HepG2 (cell line): ENCODE results near the gene ACAN. TPM values are rescaled to one million over a fixed set of nuclear protein-coding genes. Genes with fewer than 3 reads are reported as not detected.

Experiments used
- ATAC-seq: fragments of 200-7000 bp; cut with Tn5 transposase; 3 replicates; pipeline ENCODE4 v1.9.1; 2020; ENCODE audit warnings: mild to moderate bottlenecking, moderate library complexity
- BruUV-seq: library from RNA; stranded (reverse); fragments of 400-500 nt; replicated peaks from 2 replicates; lab custom pipeline; 2021; lab: Mats Ljungman, UMichigan
- CTCF ChIA-PET: fragments of 300-600 bp; formaldehyde crosslinking; extraction: SDS; loops from one replicate; lab custom pipeline; 2021; ENCODE audit warnings: low total read pairs, inconsistent platforms, low intra/inter-chr PET ratio; lab: Yijun Ruan, JAX
- POLR2A ChIA-PET: fragments of 350-600 bp; sonication (Branson Sonifier 250); formaldehyde crosslinking; loops from one replicate; lab custom pipeline; 2020; ENCODE audit warnings: antibody characterized with exemption, inconsistent platforms; lab: Yijun Ruan, JAX
- DNase-seq: peaks from one replicate; pipeline ENCODE4 v3.0.0-alpha.2; 2015; ENCODE audit warnings: low spot score
- FAIRE-seq: peaks from 3 replicates; lab custom pipeline; 2011; peaks lifted over from hg19 to GRCh38; lab: Jason Lieb, UNC
- H2AFZ ChIP-seq: one replicate; pipeline ENCODE4 v1.6.1; 2011; ENCODE audit warnings: low read length, inconsistent platforms
- H3K27ac ChIP-seq: fragments of 300-600 bp; 3 replicates; pipeline ENCODE4 v1.8.0; 2011; ENCODE audit warnings: mixed run types, mild to moderate bottlenecking, mixed read lengths, low read length, inconsistent platforms; ENCODE audit not compliant: insufficient read depth; ENCODE audit errors: extremely low read length
- H3K27me3 ChIP-seq, 2 experiments: fragments of 200-600 bp in 1 of 2; 2 replicates in 1 of 2; 3 replicates in 1 of 2; pipeline versions ENCODE4 v1.6.0 to v1.8.0; 2011; ENCODE audit warnings: low read length in 2 of 2, mild to moderate bottlenecking in 2 of 2, moderate library complexity in 2 of 2, inconsistent platforms in 1 of 2; ENCODE audit not compliant: insufficient read depth in 2 of 2, control insufficient read depth in 1 of 2
- H3K36me3 ChIP-seq, 2 experiments: fragments of 200-600 bp in 1 of 2; replicated peaks in 1 of 2; 2 replicates in 1 of 2; 3 replicates in 1 of 2; pipeline versions ENCODE4 v1.5.1 to v1.8.0; 2011; ENCODE audit warnings: low read length in 2 of 2, inconsistent platforms in 1 of 2; ENCODE audit not compliant: insufficient read depth in 2 of 2, control insufficient read depth in 1 of 2
- H3K4me1 ChIP-seq: 2 replicates; pipeline ENCODE4 v1.5.1; 2012; ENCODE audit warnings: low read length, inconsistent platforms; ENCODE audit not compliant: insufficient read depth
- H3K4me2 ChIP-seq: 2 replicates; pipeline ENCODE4 v1.6.0; 2011; ENCODE audit warnings: low read depth, low read length, inconsistent platforms
- H3K4me3 ChIP-seq, 3 experiments: fragments of 200-600 bp in 1 of 3; sonication (generic), shearing (Covaris generic) in 1 of 3; replicated peaks in 1 of 3; 2 replicates each; pipeline ENCODE4 v1.5.1; 2011 to 2016; ENCODE audit warnings: low read length in 3 of 3, inconsistent platforms in 2 of 3, low read depth in 2 of 3, mild to moderate bottlenecking in 2 of 3, control low read depth in 1 of 3, mixed read lengths in 1 of 3; ENCODE audit not compliant: insufficient read depth in 1 of 3
- H3K79me2 ChIP-seq: one replicate; pipeline ENCODE4 v1.6.1; 2011; ENCODE audit warnings: low read length, inconsistent platforms; ENCODE audit not compliant: insufficient read depth
- H3K9ac ChIP-seq: 2 replicates; pipeline ENCODE4 v1.6.0; 2011; ENCODE audit warnings: mild to moderate bottlenecking, low read depth, low read length, inconsistent platforms; ENCODE audit not compliant: insufficient read depth
- H3K9me3 ChIP-seq: 2 replicates; pipeline ENCODE4 v1.5.1; 2012; ENCODE audit warnings: mild to moderate bottlenecking, low read length
- H4K20me1 ChIP-seq: 2 replicates; pipeline ENCODE4 v1.6.0; 2011; ENCODE audit warnings: inconsistent platforms, mild to moderate bottlenecking, low read length, moderate library complexity; ENCODE audit not compliant: insufficient read depth
- FOXK1 ChIP-seq: sonication (generic); formaldehyde crosslinking; IDR thresholded peaks from 2 replicates; pipeline ENCODE4 v1.4.0; 2020; ENCODE audit warnings: low read depth, missing genetic modification reagents, borderline replicate concordance
- IRX3 ChIP-seq: sonication (generic); formaldehyde crosslinking; IDR thresholded peaks from 2 replicates; pipeline ENCODE4 v1.8.1; 2023; ENCODE audit warnings: mild to moderate bottlenecking, low read depth, missing genetic modification reagents, borderline replicate concordance
- KDM4B ChIP-seq: sonication (generic); formaldehyde crosslinking; IDR thresholded peaks from 2 replicates; pipeline ENCODE4 v1.4.0; 2020; ENCODE audit warnings: missing genetic modification reagents
- MXD1 ChIP-seq: sonication (generic); formaldehyde crosslinking; IDR thresholded peaks from 2 replicates; pipeline ENCODE4 v1.4.0; 2020; ENCODE audit warnings: mild to moderate bottlenecking, missing genetic modification reagents
- RFXAP ChIP-seq: sonication (generic); formaldehyde crosslinking; IDR thresholded peaks from 2 replicates; pipeline ENCODE4 v1.4.0; 2020; ENCODE audit warnings: missing genetic modification reagents, borderline replicate concordance
- TFDP1 ChIP-seq: IDR thresholded peaks from 2 replicates; pipeline ENCODE4 v1.6.1; 2016; ENCODE audit warnings: missing compliant biosample characterization, missing genetic modification reagents, borderline replicate concordance
- ZC3H4 ChIP-seq: sonication (generic); formaldehyde crosslinking; IDR thresholded peaks from 2 replicates; pipeline ENCODE4 v1.4.0; 2020; ENCODE audit warnings: missing genetic modification reagents, borderline replicate concordance
- ZFP91 ChIP-seq: sonication (generic); formaldehyde crosslinking; IDR thresholded peaks from 2 replicates; pipeline ENCODE4 v1.9.0; 2022; ENCODE audit warnings: missing genetic modification reagents, mild to moderate bottlenecking, borderline replicate concordance
- WGBS: methylation state at CpG from one replicate; pipeline ENCODE4 v1.1.6; 2017; ENCODE audit warnings: low lambda C conversion rate; 5-methylcytosine and 5-hydroxymethylcytosine counted together
- in situ Hi-C: cut with HindIII; loops from 2 replicates; pipeline ENCODE4 v1.10.0; 2017; ENCODE audit warnings: low pct_unique_long_range_greater_than_20kb; ENCODE audit not compliant: extremely low pct_ligation_motif_present
- intact Hi-C: fragments of 100-400 bp; cut with micrococcal nuclease; formaldehyde crosslinking; loops from one replicate; pipeline ENCODE4 v1.10.0; 2022; ENCODE audit not compliant: unreplicated experiment
- polyA plus RNA-seq, 8 experiments: library from polyadenylated mRNA; depleted of rRNA in 3 of 8; stranded (reverse) in 7 of 8; unstranded in 1 of 8; fragments of >200 nt; fragmentation: Illumina TruSeq in 4 of 8; extraction: Trizol in 4 of 8; gene quantifications; 2 replicates each; pipeline versions ENCODE4 v1.2.1 to v1.2.3, GENCODE V29; 2011 to 2016; ENCODE audit warnings: low read depth in 4 of 8, missing spikeins in 1 of 8, mixed read lengths in 1 of 8; ENCODE audit not compliant: insufficient read depth in 1 of 8
- total RNA-seq, 5 experiments: library from RNA; depleted of rRNA; stranded (reverse); fragments of >200 nt; fragmentation: Illumina TruSeq; extraction: Trizol; gene quantifications; 2 replicates each; pipeline ENCODE4 v1.2.3, GENCODE V29; 2016; ENCODE audit warnings: low read depth in 1 of 5
- TF ChIP-seq, protein P1 (sequence below): sonication (generic); formaldehyde crosslinking; IDR thresholded peaks from 2 replicates; pipeline ENCODE4 v1.5.0; 2020; ENCODE audit warnings: mild to moderate bottlenecking, missing genetic modification reagents

Gene ACAN
- total and polyA plus RNA-seq, 2 of the 13 experiments (the other 11 are each of a cell fraction or from before 2014, with no cell fraction given) = not detected

DNA sequence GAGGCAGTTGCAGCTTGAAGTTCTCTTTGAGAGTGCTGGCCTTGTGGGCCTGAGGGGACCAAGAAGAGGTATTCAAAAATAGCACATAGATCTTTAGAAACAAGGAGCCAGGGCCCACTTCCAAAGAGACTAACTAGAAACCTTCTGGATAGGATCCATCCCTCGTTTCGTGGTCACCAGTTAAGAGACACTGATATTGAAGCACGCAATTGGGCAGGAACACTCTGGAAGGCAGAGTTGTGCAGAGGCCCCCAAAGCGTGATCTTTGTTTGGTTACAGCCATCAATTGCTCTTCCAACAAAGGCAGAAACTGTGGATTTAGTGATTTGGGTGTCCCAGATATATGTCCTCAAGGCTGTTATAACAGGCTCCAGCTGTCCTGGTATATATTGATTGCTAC lies 46.7 kb upstream of the ACAN start:
- ChIA-PET CTCF (no interaction called here), POLR2A (no interaction called here)
- FAIRE-seq (no peak), ATAC-seq (no peak), DNase-seq (no peak)
- Histone ChIP-seq H3K27me3 (no peaks in the 10 kb centered on the region; a peak in 1 of 5 replicates), H3K36me3 (no peaks in the 10 kb centered on the region), H3K4me1 (no peaks in the 10 kb centered on the region), H2AFZ (no peak overlapping the region), H3K9ac (no peak overlapping the region), H3K27ac (no peak overlapping the region), H3K4me3 (no peak overlapping the region), H3K9me3 (no peaks in the 10 kb centered on the region), H3K4me2 (no peak overlapping the region), H4K20me1 (no peaks in the 10 kb centered on the region), H3K79me2 (no peaks in the 10 kb centered on the region)
- TF ChIP-seq, protein P1, sequence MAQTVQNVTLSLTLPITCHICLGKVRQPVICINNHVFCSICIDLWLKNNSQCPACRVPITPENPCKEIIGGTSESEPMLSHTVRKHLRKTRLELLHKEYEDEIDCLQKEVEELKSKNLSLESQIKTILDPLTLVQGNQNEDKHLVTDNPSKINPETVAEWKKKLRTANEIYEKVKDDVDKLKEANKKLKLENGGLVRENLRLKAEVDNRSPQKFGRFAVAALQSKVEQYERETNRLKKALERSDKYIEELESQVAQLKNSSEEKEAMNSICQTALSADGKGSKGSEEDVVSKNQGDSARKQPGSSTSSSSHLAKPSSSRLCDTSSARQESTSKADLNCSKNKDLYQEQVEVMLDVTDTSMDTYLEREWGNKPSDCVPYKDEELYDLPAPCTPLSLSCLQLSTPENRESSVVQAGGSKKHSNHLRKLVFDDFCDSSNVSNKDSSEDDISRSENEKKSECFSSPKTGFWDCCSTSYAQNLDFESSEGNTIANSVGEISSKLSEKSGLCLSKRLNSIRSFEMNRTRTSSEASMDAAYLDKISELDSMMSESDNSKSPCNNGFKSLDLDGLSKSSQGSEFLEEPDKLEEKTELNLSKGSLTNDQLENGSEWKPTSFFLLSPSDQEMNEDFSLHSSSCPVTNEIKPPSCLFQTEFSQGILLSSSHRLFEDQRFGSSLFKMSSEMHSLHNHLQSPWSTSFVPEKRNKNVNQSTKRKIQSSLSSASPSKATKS = no peak
- no peak for TF ChIP-seq FOXK1 (CRISPR knock-in tag)
- no peak for TF ChIP-seq RFXAP (CRISPR knock-in tag)
- TF ChIP-seq TFDP1 (CRISPR knock-in tag) = no peak
- TF ChIP-seq KDM4B (CRISPR knock-in tag) = no peak
- no peak for TF ChIP-seq MXD1
- TF ChIP-seq IRX3 (CRISPR knock-in tag) = no peak
- no peak for TF ChIP-seq ZFP91
- TF ChIP-seq ZC3H4 (CRISPR knock-in tag) = no peak
- in situ Hi-C loops (no loop called here), intact Hi-C loops (no loop called here)
- no TSS peak for BruUV-seq
- 16% methylated on average over 3 of the region's 4 CpGs for whole genome bisulfite sequencing
